Body of pancreas (tissue), 4 donors: Measurements from ENCODE around the gene KMT2B. TPM values are rescaled to one million over a fixed set of nuclear protein-coding genes. Genes with fewer than 3 reads are reported as not detected.

Experiments
- ATAC-seq: fragments of 150-250 bp; one replicate; pipeline ENCODE4 v1.9.1; 2016
- DNase-seq, 4 donors: peaks; one replicate each; pipeline ENCODE4 v3.0.0-alpha.2; 2019
- H3K27ac ChIP-seq, 4 donors: fragments of 200-600 bp; sonication (generic); 1 replicate in 3 of 4; 2 replicates in 1 of 4; pipeline versions ENCODE4 v1.5.1 to v1.6.1; 2016 to 2019; ENCODE audit warnings: mild to moderate bottlenecking in 1 of 4, mixed read lengths in 1 of 4, moderate library complexity in 1 of 4
- H3K27me3 ChIP-seq, 2 donors: fragments of 200-600 bp; sonication (generic); one replicate each; pipeline ENCODE4 v1.6.0; 2016; ENCODE audit warnings: mild to moderate bottlenecking in 1 of 2
- H3K36me3 ChIP-seq, 2 donors: fragments of 200-600 bp; sonication (generic); replicated peaks in 1 of 2; 2 replicates each; pipeline ENCODE4 v1.5.1; 2016; ENCODE audit warnings: low read depth in 2 of 2; ENCODE audit not compliant: insufficient read depth in 1 of 2
- H3K4me1 ChIP-seq: fragments of 200-600 bp; sonication (generic); one replicate; pipeline ENCODE4 v1.6.0; 2016
- H3K4me3 ChIP-seq, 2 donors: fragments of 200-600 bp; sonication (generic); 1 replicate in 1 of 2; 2 replicates in 1 of 2; pipeline ENCODE4 v1.5.1; 2016 to 2019
- H3K9me3 ChIP-seq, 3 donors: fragments of 200-600 bp; sonication (generic); 1 replicate in 2 of 3; 2 replicates in 1 of 3; pipeline ENCODE4 v1.5.1; 2016
- CTCF ChIP-seq, 7 experiments: fragments of 450-650 bp in 4 of 7; fragments of 200-600 bp in 3 of 7; sonication (generic) in 3 of 7; IDR thresholded peaks; one replicate each; pipeline ENCODE4 v1.5.1; 2016 to 2019; ENCODE audit warnings: antibody characterized with exemption in 7 of 7
- POLR2A ChIP-seq, 3 donors: fragments of 450-650 bp; IDR thresholded peaks; one replicate each; pipeline ENCODE4 v1.6.1; 2016; ENCODE audit warnings: antibody characterized with exemption in 3 of 3, mild to moderate bottlenecking in 2 of 3
- WGBS, 2 donors: methylation state at CpG; one replicate each; pipeline ENCODE4 v1.1.5; 2017; 5-methylcytosine and 5-hydroxymethylcytosine counted together
- intact Hi-C: fragments of 100-400 bp; cut with DNase I; formaldehyde crosslinking; loops from one replicate; pipeline ENCODE4 v1.15.1; 2023
- total RNA-seq, 2 donors: library from RNA; depleted of rRNA; stranded (reverse); fragments of >200 nt; gene quantifications; one replicate each; pipeline ENCODE4 v1.1.0, GENCODE V29; 2016

KMT2B gene
- total RNA-seq, 2 donors from 2014 or later = 18.7 to 31.6 TPM

- no peaks in the 10 kb centered on the region for H3K27me3 ChIP-seq
- intact Hi-C loops = no loop called here
- DNase-seq = no peak
- H3K9me3 ChIP-seq = no peaks in the 10 kb centered on the region
- 68 to 89% methylated on average over 5 of the region's 7 CpGs for whole genome bisulfite sequencing, 2 donors
- no peak for TF ChIP-seq CTCF (IDR thresholded peaks at IDR 0.05)
- no peak for TF ChIP-seq POLR2A (IDR thresholded peaks at IDR 0.05)
- no peak for ATAC-seq
- no peak overlapping the region for H3K27ac ChIP-seq
- no peaks in the 10 kb centered on the region for H3K36me3 ChIP-seq
- peaks cover 14% of the 10 kb centered on the region for H3K4me1 ChIP-seq
- no peak overlapping the region for H3K4me3 ChIP-seq
These were observed 60.2 kb downstream of the KMT2B start for GRCh38 chr19:35777961-35778360.

- no peak for DNase-seq
- no peaks in the 10 kb centered on the region for H3K36me3 ChIP-seq
- TF ChIP-seq CTCF (IDR thresholded peaks at IDR 0.05) = no peak
- no peak for TF ChIP-seq POLR2A (IDR thresholded peaks at IDR 0.05)
- H3K4me1 ChIP-seq = peaks cover 14% of the 10 kb centered on the region
- ATAC-seq = no peak
- no peak overlapping the region for H3K27ac ChIP-seq
- H3K9me3 ChIP-seq = no peaks in the 10 kb centered on the region
- no peaks in the 10 kb centered on the region for H3K27me3 ChIP-seq
- no peak overlapping the region for H3K4me3 ChIP-seq
- intact Hi-C loops = no loop called here
- WGBS, 2 donors = 87 to 90% methylated on average over 8 of the region's 8 CpGs
These were observed 61.2 kb downstream of the KMT2B start for GRCh38 chr19:35779033-35779432.

GRCh38 chr19:35780058-35780457 is 62.3 kb downstream of the KMT2B start:
- Histone ChIP-seq H3K27ac (no peak overlapping the region), H3K4me1 (peaks cover 7% of the 10 kb centered on the region), H3K9me3 (no peaks in the 10 kb centered on the region), H3K4me3 (no peak overlapping the region), H3K27me3 (no peaks in the 10 kb centered on the region), H3K36me3 (no peaks in the 10 kb centered on the region)
- intact Hi-C loops = no loop called here
- TF ChIP-seq POLR2A (IDR thresholded peaks at IDR 0.05) = no peak
- TF ChIP-seq CTCF (IDR thresholded peaks at IDR 0.05) = no peak
- DNase-seq = no peak
- no peak for ATAC-seq
- 92 to 93% methylated on average over 14 to 16 of the region's 16 CpGs for WGBS, 2 donors

GRCh38 chr19:35780717-35781116 is 62.9 kb downstream of the KMT2B start:
- ATAC-seq (no peak), DNase-seq (no peak)
- intact Hi-C loops = no loop called here
- 86 to 90% methylated on average over 3 to 15 of the region's 20 CpGs for WGBS, 2 donors
- H3K27ac ChIP-seq = no peak overlapping the region
- no peaks in the 10 kb centered on the region for H3K27me3 ChIP-seq
- no peaks in the 10 kb centered on the region for H3K9me3 ChIP-seq
- no peak overlapping the region for H3K4me3 ChIP-seq
- H3K36me3 ChIP-seq = no peaks in the 10 kb centered on the region
- TF ChIP-seq CTCF (IDR thresholded peaks at IDR 0.05) = no peak
- TF ChIP-seq POLR2A (IDR thresholded peaks at IDR 0.05) = no peak
- H3K4me1 ChIP-seq = peaks cover 6% of the 10 kb centered on the region

GRCh38 chr19:35781650-35782049 is 63.8 kb downstream of the KMT2B start:
- Histone ChIP-seq H3K27me3 (no peaks in the 10 kb centered on the region), H3K9me3 (no peaks in the 10 kb centered on the region), H3K4me3 (no peak overlapping the region), H3K36me3 (no peaks in the 10 kb centered on the region), H3K27ac (no peak overlapping the region), H3K4me1 (no peaks in the 10 kb centered on the region)
- TF ChIP-seq POLR2A (IDR thresholded peaks at IDR 0.05) (no peak), CTCF (IDR thresholded peaks at IDR 0.05) (no peak)
- intact Hi-C loops = no loop called here
- DNase-seq (no peak), ATAC-seq (no peak)
- WGBS, 2 donors = 88 to 90% methylated on average over 9 of the region's 9 CpGs
